ENCODE data around the gene RERE.

RERE gene

GRCh38 chr1:8641377-8641997 is 176.0 kb downstream of the RERE start:
- no peaks in the 10 kb centered on the region for H3K9me3 ChIP-seq (ENCODE audit: control insufficient read depth, low read length)
- H3K4me1 ChIP-seq (ENCODE audit: control insufficient read depth, insufficient read depth, low read length, poor library complexity, severe bottlenecking), result no peaks in the 10 kb centered on the region
- no peaks in the 10 kb centered on the region for H3K27me3 ChIP-seq (replicated peaks; ENCODE audit: control insufficient read depth, insufficient read depth, low read length, poor library complexity, severe bottlenecking)
- H3K36me3 ChIP-seq (ENCODE audit: control insufficient read depth, insufficient read depth, low read length), result no peaks in the 10 kb centered on the region
- no peak for DNase-seq
- no peak overlapping the region for H3K4me3 ChIP-seq (ENCODE audit: insufficient read depth, low read depth, low read length, poor library complexity, severe bottlenecking)
- H3K27ac ChIP-seq (ENCODE audit: insufficient read depth, low read length, poor library complexity, severe bottlenecking), result no peak overlapping the region

- Histone ChIP-seq H3K4me1 (ENCODE audit: control insufficient read depth, insufficient read depth, low read length, poor library complexity, severe bottlenecking) (no peaks in the 10 kb centered on the region), H3K27me3 (replicated peaks; ENCODE audit: control insufficient read depth, insufficient read depth, low read length, poor library complexity, severe bottlenecking) (no peaks in the 10 kb centered on the region), H3K9me3 (ENCODE audit: control insufficient read depth, low read length) (no peaks in the 10 kb centered on the region), H3K27ac (ENCODE audit: insufficient read depth, low read length, poor library complexity, severe bottlenecking) (no peak overlapping the region), H3K4me3 (ENCODE audit: insufficient read depth, low read depth, low read length, poor library complexity, severe bottlenecking) (no peak overlapping the region), H3K36me3 (ENCODE audit: control insufficient read depth, insufficient read depth, low read length) (no peaks in the 10 kb centered on the region)
- no peak for DNase-seq
These were observed 176.5 kb downstream of the RERE start for GRCh38 chr1:8640950-8641349.

GRCh38 chr1:8639148-8639547 is 178.3 kb downstream of the RERE start:
- DNase-seq, result no peak
- Histone ChIP-seq H3K9me3 (ENCODE audit: control insufficient read depth, low read length) (no peaks in the 10 kb centered on the region), H3K36me3 (ENCODE audit: control insufficient read depth, insufficient read depth, low read length) (no peaks in the 10 kb centered on the region), H3K4me3 (ENCODE audit: insufficient read depth, low read depth, low read length, poor library complexity, severe bottlenecking) (no peak overlapping the region), H3K27me3 (replicated peaks; ENCODE audit: control insufficient read depth, insufficient read depth, low read length, poor library complexity, severe bottlenecking) (no peaks in the 10 kb centered on the region), H3K4me1 (ENCODE audit: control insufficient read depth, insufficient read depth, low read length, poor library complexity, severe bottlenecking) (no peaks in the 10 kb centered on the region), H3K27ac (ENCODE audit: insufficient read depth, low read length, poor library complexity, severe bottlenecking) (no peak overlapping the region)

- no peak overlapping the region for H3K27ac ChIP-seq (ENCODE audit: insufficient read depth, low read length, poor library complexity, severe bottlenecking)
- H3K27me3 ChIP-seq (replicated peaks; ENCODE audit: control insufficient read depth, insufficient read depth, low read length, poor library complexity, severe bottlenecking), result no peaks in the 10 kb centered on the region
- no peaks in the 10 kb centered on the region for H3K9me3 ChIP-seq (ENCODE audit: control insufficient read depth, low read length)
- no peaks in the 10 kb centered on the region for H3K4me1 ChIP-seq (ENCODE audit: control insufficient read depth, insufficient read depth, low read length, poor library complexity, severe bottlenecking)
- H3K4me3 ChIP-seq (ENCODE audit: insufficient read depth, low read depth, low read length, poor library complexity, severe bottlenecking), result no peak overlapping the region
- no peaks in the 10 kb centered on the region for H3K36me3 ChIP-seq (ENCODE audit: control insufficient read depth, insufficient read depth, low read length)
- no peak for DNase-seq
These were observed 183.5 kb downstream of the RERE start for GRCh38 chr1:8633741-8634501.

- no peak overlapping the region for H3K4me3 ChIP-seq (ENCODE audit: insufficient read depth, low read depth, low read length, poor library complexity, severe bottlenecking)
- H3K27me3 ChIP-seq (replicated peaks; ENCODE audit: control insufficient read depth, insufficient read depth, low read length, poor library complexity, severe bottlenecking), result no peaks in the 10 kb centered on the region
- DNase-seq, result no peak
- H3K9me3 ChIP-seq (ENCODE audit: control insufficient read depth, low read length), result no peaks in the 10 kb centered on the region
- no peaks in the 10 kb centered on the region for H3K4me1 ChIP-seq (ENCODE audit: control insufficient read depth, insufficient read depth, low read length, poor library complexity, severe bottlenecking)
- H3K27ac ChIP-seq (ENCODE audit: insufficient read depth, low read length, poor library complexity, severe bottlenecking), result no peak overlapping the region
- no peaks in the 10 kb centered on the region for H3K36me3 ChIP-seq (ENCODE audit: control insufficient read depth, insufficient read depth, low read length)
These were observed 185.3 kb downstream of the RERE start for GRCh38 chr1:8632102-8632501.

- H3K4me3 ChIP-seq (ENCODE audit: insufficient read depth, low read depth, low read length, poor library complexity, severe bottlenecking), result no peak overlapping the region
- H3K36me3 ChIP-seq (ENCODE audit: control insufficient read depth, insufficient read depth, low read length), result no peaks in the 10 kb centered on the region
- no peaks in the 10 kb centered on the region for H3K4me1 ChIP-seq (ENCODE audit: control insufficient read depth, insufficient read depth, low read length, poor library complexity, severe bottlenecking)
- no peak overlapping the region for H3K27ac ChIP-seq (ENCODE audit: insufficient read depth, low read length, poor library complexity, severe bottlenecking)
- no peaks in the 10 kb centered on the region for H3K9me3 ChIP-seq (ENCODE audit: control insufficient read depth, low read length)
- DNase-seq, result no peak
- H3K27me3 ChIP-seq (replicated peaks; ENCODE audit: control insufficient read depth, insufficient read depth, low read length, poor library complexity, severe bottlenecking), result no peaks in the 10 kb centered on the region
These were observed 186.3 kb downstream of the RERE start for GRCh38 chr1:8631163-8631562.

GRCh38 chr1:8629241-8630091 is 188.0 kb downstream of the RERE start:
- H3K27me3 ChIP-seq (replicated peaks; ENCODE audit: control insufficient read depth, insufficient read depth, low read length, poor library complexity, severe bottlenecking), result no peaks in the 10 kb centered on the region
- H3K9me3 ChIP-seq (ENCODE audit: control insufficient read depth, low read length), result no peaks in the 10 kb centered on the region
- DNase-seq, result no peak
- no peak overlapping the region for H3K27ac ChIP-seq (ENCODE audit: insufficient read depth, low read length, poor library complexity, severe bottlenecking)
- no peaks in the 10 kb centered on the region for H3K36me3 ChIP-seq (ENCODE audit: control insufficient read depth, insufficient read depth, low read length)
- no peak overlapping the region for H3K4me3 ChIP-seq (ENCODE audit: insufficient read depth, low read depth, low read length, poor library complexity, severe bottlenecking)
- H3K4me1 ChIP-seq (ENCODE audit: control insufficient read depth, insufficient read depth, low read length, poor library complexity, severe bottlenecking), result no peaks in the 10 kb centered on the region

GRCh38 chr1:8628606-8629005 is 188.8 kb downstream of the RERE start:
- H3K36me3 ChIP-seq (ENCODE audit: control insufficient read depth, insufficient read depth, low read length), result no peaks in the 10 kb centered on the region
- H3K27ac ChIP-seq (ENCODE audit: insufficient read depth, low read length, poor library complexity, severe bottlenecking), result no peak overlapping the region
- no peak overlapping the region for H3K4me3 ChIP-seq (ENCODE audit: insufficient read depth, low read depth, low read length, poor library complexity, severe bottlenecking)
- no peaks in the 10 kb centered on the region for H3K27me3 ChIP-seq (replicated peaks; ENCODE audit: control insufficient read depth, insufficient read depth, low read length, poor library complexity, severe bottlenecking)
- no peak for DNase-seq
- no peaks in the 10 kb centered on the region for H3K9me3 ChIP-seq (ENCODE audit: control insufficient read depth, low read length)
- no peaks in the 10 kb centered on the region for H3K4me1 ChIP-seq (ENCODE audit: control insufficient read depth, insufficient read depth, low read length, poor library complexity, severe bottlenecking)

- DNase-seq, result no peak
- no peak overlapping the region for H3K27ac ChIP-seq (ENCODE audit: insufficient read depth, low read length, poor library complexity, severe bottlenecking)
- H3K4me1 ChIP-seq (ENCODE audit: control insufficient read depth, insufficient read depth, low read length, poor library complexity, severe bottlenecking), result no peaks in the 10 kb centered on the region
- H3K9me3 ChIP-seq (ENCODE audit: control insufficient read depth, low read length), result no peaks in the 10 kb centered on the region
- H3K36me3 ChIP-seq (ENCODE audit: control insufficient read depth, insufficient read depth, low read length), result no peaks in the 10 kb centered on the region
- no peak overlapping the region for H3K4me3 ChIP-seq (ENCODE audit: insufficient read depth, low read depth, low read length, poor library complexity, severe bottlenecking)
- H3K27me3 ChIP-seq (replicated peaks; ENCODE audit: control insufficient read depth, insufficient read depth, low read length, poor library complexity, severe bottlenecking), result no peaks in the 10 kb centered on the region
These were observed 189.7 kb downstream of the RERE start for GRCh38 chr1:8627728-8628127.

Measured in effector memory CD4-positive, alpha-beta T cell (primary cell).